MM.1S (cell line): ENCODE measurements around the gene ALG9.

ENCODE experiments used
- DNase-seq: peaks from one replicate; pipeline ENCODE4 v3.0.0-alpha.2; 2015
- H2AFZ ChIP-seq: fragments of 300-600 bp; sonication (generic); 2 replicates; pipeline ENCODE4 v1.6.0; 2016; ENCODE audit warnings: antibody characterized with exemption, low read length
- H3F3A ChIP-seq: fragments of 300-600 bp; sonication (generic); 2 replicates; pipeline ENCODE4 v1.6.1; 2016; ENCODE audit warnings: mild to moderate bottlenecking, antibody characterized with exemption, low read length, moderate library complexity, mixed read lengths; ENCODE audit not compliant: insufficient read depth
- H3K27ac ChIP-seq: fragments of 300-600 bp; sonication (generic); 2 replicates; pipeline ENCODE4 v1.5.1; 2016; ENCODE audit warnings: mild to moderate bottlenecking, low read length
- H3K27me3 ChIP-seq: fragments of 300-600 bp; sonication (generic); replicated peaks from 2 replicates; pipeline ENCODE4 v1.6.0; 2016; ENCODE audit warnings: low read length; ENCODE audit not compliant: insufficient read depth
- H3K36me3 ChIP-seq: fragments of 300-600 bp; sonication (generic); replicated peaks from 2 replicates; pipeline ENCODE4 v1.6.1; 2016; ENCODE audit warnings: mild to moderate bottlenecking, low read length, mixed read lengths; ENCODE audit not compliant: insufficient read depth
- H3K4me1 ChIP-seq: fragments of 300-600 bp; sonication (generic); 2 replicates; pipeline ENCODE4 v1.6.1; 2016; ENCODE audit warnings: low read length, mixed read lengths
- H3K4me2 ChIP-seq: fragments of 300-600 bp; sonication (generic); 2 replicates; pipeline ENCODE4 v1.6.0; 2016; ENCODE audit warnings: low read depth, low read length
- H3K4me3 ChIP-seq: fragments of 300-600 bp; sonication (generic); 2 replicates; pipeline ENCODE4 v1.5.1; 2016; ENCODE audit warnings: low read length, mixed read lengths
- H3K79me2 ChIP-seq: fragments of 300-600 bp; sonication (generic); 2 replicates; pipeline ENCODE4 v1.6.1; 2016; ENCODE audit warnings: mixed run types, low read length, mixed read lengths
- H3K9ac ChIP-seq: fragments of 300-600 bp; sonication (generic); 2 replicates; pipeline ENCODE4 v1.6.1; 2016; ENCODE audit warnings: low read length, mixed read lengths
- H3K9me2 ChIP-seq: fragments of 300-600 bp; sonication (generic); replicated peaks from 2 replicates; pipeline ENCODE4 v1.6.1; 2016; ENCODE audit warnings: mild to moderate bottlenecking, low read length, mixed read lengths; ENCODE audit not compliant: insufficient read depth
- H3K9me3 ChIP-seq: fragments of 300-600 bp; sonication (generic); replicated peaks from 2 replicates; pipeline ENCODE4 v1.6.1; 2016; ENCODE audit warnings: mild to moderate bottlenecking, low read length, mixed read lengths; ENCODE audit not compliant: insufficient read depth
- H4K20me1 ChIP-seq: fragments of 300-600 bp; sonication (generic); 2 replicates; pipeline ENCODE4 v1.6.1; 2016; ENCODE audit warnings: mild to moderate bottlenecking, low read length, moderate library complexity, mixed read lengths; ENCODE audit not compliant: insufficient read depth
- CTCF ChIP-seq: fragments of 300-600 bp; sonication (generic); IDR thresholded peaks from 2 replicates; pipeline ENCODE4 v1.5.1; 2016; ENCODE audit warnings: antibody characterized with exemption, low read length, mixed read lengths
- EZH2 ChIP-seq: fragments of 300-600 bp; sonication (generic); optimal IDR thresholded peaks from 2 replicates; pipeline ENCODE3; 2017; ENCODE audit warnings: low read depth, mild to moderate bottlenecking, antibody characterized with exemption, low read length, mixed read lengths
- EZH2phosphoT487 ChIP-seq: fragments of 300-600 bp; sonication (generic); IDR thresholded peaks from 2 replicates; pipeline ENCODE4 v1.6.1; 2018; ENCODE audit warnings: antibody characterized with exemption, low read length

Gene ALG9

GRCh38 chr11:111834432-111835163 is 36.8 kb downstream of the ALG9 start:
- no peaks in the 10 kb centered on the region; the same call in 1 of the 2 replicates for H3K36me3 ChIP-seq
- TF ChIP-seq EZH2 (no peak), CTCF (no peak), EZH2phosphoT487 (no peak)
- no peaks in the 10 kb centered on the region for H3K9me3 ChIP-seq
- H3K79me2 ChIP-seq = no peaks in the 10 kb centered on the region
- no peaks in the 10 kb centered on the region for H3K27me3 ChIP-seq
- peaks cover 4% of the 10 kb centered on the region; the same call in 1 of the 2 replicates for H4K20me1 ChIP-seq
- H3K9ac ChIP-seq = no peak overlapping the region
- no peak for DNase-seq
- peaks cover 5% of the 10 kb centered on the region; the same call in 1 of the 2 replicates for H3F3A ChIP-seq
- no peaks in the 10 kb centered on the region for H3K9me2 ChIP-seq
- no peak overlapping the region for H3K4me3 ChIP-seq
- no peak overlapping the region for H3K27ac ChIP-seq
- H3K4me1 ChIP-seq = 0 out of 2 replicates have a peak, but pooled peaks cover 11% of the 10 kb centered on the region
- H2AFZ ChIP-seq = no peak overlapping the region
- H3K4me2 ChIP-seq = no peak overlapping the region

GRCh38 chr11:111833524-111833923 is 37.9 kb downstream of the ALG9 start:
- no peaks in the 10 kb centered on the region; the same call in 1 of the 2 replicates for H3K36me3 ChIP-seq
- TF ChIP-seq CTCF = no peak
- TF ChIP-seq EZH2 = no peak
- no peak for TF ChIP-seq EZH2phosphoT487
- H3K27me3 ChIP-seq = no peaks in the 10 kb centered on the region
- no peak overlapping the region for H3K9ac ChIP-seq
- H3K4me2 ChIP-seq = no peak overlapping the region
- H2AFZ ChIP-seq = no peak overlapping the region
- no peaks in the 10 kb centered on the region for H4K20me1 ChIP-seq
- no peak for DNase-seq
- H3K4me3 ChIP-seq = no peak overlapping the region
- H3K9me3 ChIP-seq = no peaks in the 10 kb centered on the region
- no peaks in the 10 kb centered on the region for H3K79me2 ChIP-seq
- no peaks in the 10 kb centered on the region for H3K9me2 ChIP-seq
- 0 out of 2 replicates have a peak, but pooled peaks cover 11% of the 10 kb centered on the region for H3K4me1 ChIP-seq
- H3K27ac ChIP-seq = no peak overlapping the region
- H3F3A ChIP-seq = peaks cover 5% of the 10 kb centered on the region; the same call in 1 of the 2 replicates

- Histone ChIP-seq H3K36me3 (no peaks in the 10 kb centered on the region; the same call in 1 of the 2 replicates), H3K9me3 (no peaks in the 10 kb centered on the region), H3K27ac (no peak overlapping the region), H3F3A (no peaks in the 10 kb centered on the region), H3K4me2 (no peak overlapping the region), H3K27me3 (no peaks in the 10 kb centered on the region), H3K9ac (no peak overlapping the region), H3K4me1 (no peaks in the 10 kb centered on the region), H2AFZ (no peak overlapping the region), H4K20me1 (no peaks in the 10 kb centered on the region), H3K9me2 (no peaks in the 10 kb centered on the region), H3K4me3 (no peak overlapping the region), H3K79me2 (no peaks in the 10 kb centered on the region)
- no peak for TF ChIP-seq CTCF
- TF ChIP-seq EZH2phosphoT487 = no peak
- no peak for TF ChIP-seq EZH2
- DNase-seq = no peak
Measured at GRCh38 chr11:111829185-111829968, 42.0 kb downstream of the ALG9 start.
